ENCODE measurements around the gene DEFB124.

- TF ChIP-seq CTCF (IDR thresholded peaks at IDR 0.05), result no peak
- no peak for TF ChIP-seq POLR2A (IDR thresholded peaks at IDR 0.05)
Observed at GRCh38 chr20:31474097-31474436, 860 bp downstream of the DEFB124 start.

All from tibial nerve (tissue), 3 donors.